Measurements from ENCODE around the gene SPRY1.

Gene SPRY1

DNA sequence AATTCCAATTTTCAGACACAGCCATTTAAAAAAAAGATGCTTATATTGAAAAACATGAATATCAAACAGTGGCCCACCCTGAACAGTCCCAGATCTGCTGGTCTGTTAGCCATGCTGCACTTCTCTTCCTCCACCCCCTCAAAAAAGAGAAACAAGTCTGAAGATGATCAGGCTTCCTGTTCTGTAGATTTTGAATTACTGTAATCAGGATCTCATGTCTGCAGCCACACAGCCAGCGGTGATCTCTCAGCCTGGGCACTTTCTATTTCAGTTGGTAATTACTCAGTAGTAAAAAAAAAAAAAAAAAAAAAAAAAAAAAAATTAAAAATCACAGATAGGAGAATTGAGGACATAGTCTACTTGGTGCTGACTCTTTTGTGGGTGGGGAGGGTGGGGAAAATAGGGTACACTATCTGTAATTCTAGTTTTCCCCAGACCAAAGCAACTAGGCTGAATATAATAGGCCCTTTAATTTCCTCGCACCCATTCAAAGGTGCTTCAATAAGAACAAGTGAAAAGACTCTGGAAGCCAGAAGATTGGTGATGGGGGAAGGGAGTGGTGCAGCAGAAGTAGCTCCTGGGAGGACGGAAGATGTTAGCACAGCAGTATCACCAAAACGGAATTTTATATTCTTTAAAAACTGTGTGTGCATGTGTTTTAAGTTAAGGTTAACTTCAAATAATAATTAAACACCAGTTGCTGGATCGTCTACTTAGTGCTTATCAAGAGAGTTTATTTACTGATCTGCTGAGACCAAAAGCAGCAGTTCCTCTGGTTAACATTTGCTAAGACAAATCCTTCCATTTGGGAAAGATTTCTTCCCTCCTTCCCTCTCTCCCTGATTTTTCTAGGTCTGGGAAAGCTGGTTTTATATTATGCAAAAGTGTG is 47.0 kb downstream of the SPRY1 start:
- DNase-seq (ENCODE audit: low read depth in 2 of 2), result peak; percentile 11 to 12

DNA sequence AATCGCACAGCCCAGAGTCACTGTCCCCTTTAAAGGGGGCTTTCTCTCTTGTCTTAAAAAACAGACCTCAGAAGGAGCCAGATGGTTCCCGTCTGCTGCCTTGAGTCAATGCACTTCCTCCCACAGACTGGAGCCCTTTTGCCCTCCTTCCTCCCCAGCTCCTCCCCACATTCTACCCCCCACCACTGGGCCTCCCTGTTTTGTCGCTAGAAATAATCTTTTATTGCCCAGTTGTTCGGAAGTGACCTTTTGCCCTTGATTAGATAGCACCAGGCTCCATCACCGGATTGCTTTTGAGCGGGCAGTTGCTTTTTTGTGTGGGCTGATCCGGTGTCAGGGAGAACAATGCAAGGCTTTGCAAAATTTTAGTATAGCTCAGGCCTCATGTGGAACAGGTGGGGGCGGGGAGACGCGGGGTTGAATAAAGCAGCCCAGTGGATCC is 47.7 kb downstream of the SPRY1 start:
- DNase-seq (ENCODE audit: low read depth in 2 of 2), result no peak

DNA sequence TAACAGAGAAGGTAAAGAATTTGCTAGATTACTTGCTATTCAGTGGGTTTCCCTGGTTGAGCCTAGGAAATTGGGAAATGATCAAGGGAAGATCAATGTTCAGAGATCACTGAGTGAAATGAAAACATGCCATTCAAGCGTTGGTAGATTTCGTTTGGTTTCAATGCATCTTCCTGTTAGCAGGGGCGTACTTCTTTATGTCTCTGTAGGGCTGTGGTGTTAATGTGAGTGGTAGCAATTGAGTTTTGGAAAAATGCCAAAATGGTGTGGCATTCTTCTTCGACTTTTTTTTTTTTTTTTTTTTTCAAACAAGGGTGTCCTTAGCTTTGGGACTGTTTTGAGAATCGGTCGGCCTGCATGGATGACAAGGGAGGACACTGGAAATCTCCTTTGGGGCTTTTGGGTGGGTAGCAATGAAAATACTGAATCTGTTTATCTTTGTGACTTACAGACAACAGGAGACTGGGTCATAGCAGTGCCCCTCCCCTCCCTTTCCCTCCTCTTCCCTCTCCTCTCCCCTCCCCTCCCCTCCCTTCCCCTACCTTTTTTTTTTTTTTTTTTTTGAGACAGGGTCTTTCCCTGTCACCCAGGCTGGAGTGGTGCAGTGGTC is 50.4 kb downstream of the SPRY1 start:
- no peak for DNase-seq (ENCODE audit: low read depth in 2 of 2)

DNA sequence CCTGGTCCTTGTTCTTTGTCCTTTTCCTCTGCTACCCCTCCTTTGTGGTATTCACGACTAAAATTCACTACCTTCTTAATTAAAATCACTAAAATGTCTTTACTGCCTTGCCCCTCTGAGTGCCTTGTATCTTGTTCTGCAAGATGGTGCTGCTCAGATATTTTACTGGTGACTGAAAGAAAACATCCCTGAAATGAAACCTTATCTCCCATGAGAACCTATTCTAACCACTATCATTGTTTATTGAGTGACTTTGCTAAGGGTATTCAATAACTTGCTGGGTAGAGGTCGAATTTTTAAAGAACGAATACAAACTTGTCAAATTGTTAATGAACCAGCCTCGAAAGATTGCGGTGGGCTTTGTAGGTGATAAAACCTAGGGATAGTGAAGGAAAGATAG is 52.8 kb downstream of the SPRY1 start:
- no peak for DNase-seq (ENCODE audit: low read depth in 2 of 2)

DNA sequence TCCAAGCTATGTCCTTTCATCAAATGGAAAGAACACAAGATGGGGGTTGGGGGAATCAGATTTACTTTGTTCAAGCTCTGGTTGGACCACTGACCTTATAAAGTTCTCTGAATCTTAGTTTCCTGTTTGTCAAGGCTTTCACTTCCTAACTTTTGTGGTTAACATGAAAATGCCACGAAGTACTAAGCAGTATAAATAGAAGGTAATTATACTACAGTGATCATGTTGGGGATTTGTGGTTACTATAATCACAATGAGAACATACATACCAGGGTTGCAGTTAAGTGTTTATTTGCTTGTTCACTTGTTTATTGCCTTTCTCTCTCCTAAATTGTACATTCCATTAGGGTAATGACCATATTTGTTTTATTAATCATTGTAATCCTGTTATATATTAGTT is 53.2 kb downstream of the SPRY1 start:
- DNase-seq (ENCODE audit: low read depth in 2 of 2), result no peak

DNA sequence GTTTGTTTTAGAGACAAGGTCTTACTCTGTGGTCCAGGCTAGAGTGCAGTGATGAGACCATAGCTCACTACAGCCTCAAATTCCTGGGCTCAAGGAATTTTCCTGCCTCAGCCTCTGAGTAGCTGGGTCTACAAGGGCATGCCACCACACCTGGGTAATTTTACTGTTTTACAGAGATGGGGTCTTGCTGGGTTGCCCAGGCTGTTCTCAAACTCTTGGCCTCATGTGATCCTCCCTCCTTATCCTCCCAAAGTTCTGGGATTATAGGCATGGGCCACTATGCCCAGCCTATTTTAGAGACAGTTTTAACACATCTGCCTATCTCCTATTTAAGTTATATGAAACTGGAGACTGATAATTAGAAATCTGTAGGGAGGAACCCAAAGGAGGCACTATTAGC is 53.8 kb downstream of the SPRY1 start:
- DNase-seq (ENCODE audit: low read depth in 2 of 2), result no peak

DNA sequence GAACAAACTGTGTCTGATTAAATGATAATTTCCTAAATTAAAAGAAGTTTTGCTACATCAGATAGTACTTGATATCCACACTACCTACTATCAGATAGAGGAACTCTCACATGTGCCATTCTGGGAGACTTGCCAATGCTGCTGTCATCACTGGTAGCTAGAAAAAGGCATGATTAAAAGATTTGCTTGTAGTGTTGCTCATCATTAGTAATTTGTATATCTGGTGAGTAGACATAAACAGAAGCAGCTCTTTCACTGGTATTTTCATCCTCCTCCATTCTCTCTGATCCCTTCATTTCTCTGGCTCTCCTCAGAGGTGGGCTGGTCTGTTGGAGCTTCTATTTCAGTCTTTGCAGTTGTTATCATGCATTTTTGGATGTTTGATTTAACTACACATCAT is 56.0 kb downstream of the SPRY1 start:
- no peak for DNase-seq (ENCODE audit: low read depth in 2 of 2)

DNA sequence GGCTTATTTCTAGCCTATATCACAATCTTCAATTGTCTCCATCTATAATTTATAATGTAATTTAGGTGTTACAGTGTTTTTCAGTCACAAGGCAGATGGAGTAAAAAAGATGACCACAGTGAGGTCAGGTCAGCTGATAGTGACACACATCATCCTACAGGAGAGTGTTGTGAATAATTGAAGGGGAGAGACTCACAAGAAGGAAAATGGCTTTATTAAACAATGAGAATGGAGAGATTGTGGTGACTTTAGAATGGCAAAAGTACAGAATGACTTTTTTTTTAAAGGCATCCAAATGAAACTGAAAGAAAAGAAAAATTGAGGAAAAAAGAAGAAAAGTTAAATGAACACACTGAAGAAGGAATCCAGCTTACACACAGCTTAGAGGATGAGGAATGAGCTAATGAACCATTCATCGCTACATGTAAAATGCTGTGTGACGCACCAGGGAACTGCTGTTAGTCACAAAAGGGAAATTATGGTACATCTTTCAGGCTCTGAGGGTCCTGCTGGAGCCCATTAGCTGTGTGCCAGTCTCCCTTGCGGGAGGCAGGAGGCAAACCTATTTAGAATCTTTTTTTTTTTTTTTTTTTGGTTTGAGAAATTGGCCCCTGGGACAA is 56.6 kb downstream of the SPRY1 start:
- DNase-seq (ENCODE audit: low read depth in 2 of 2), result no peak

Measured in stimulated activated CD4-positive, alpha-beta T cell treated with anti-CD3 and anti-CD28 coated beads, Interleukin-4, amount 100 ng/mL, for 48 hours (primary cell).